IPS-18c (cell line): ENCODE data around the gene HORMAD2.

Experiments
- H3K4me3 ChIP-seq: 2 replicates; pipeline ENCODE4 v1.7.0; 2013; ENCODE audit warnings: low read depth, mild to moderate bottlenecking, low read length, moderate library complexity; ENCODE audit not compliant: insufficient read depth
- H3K9me3 ChIP-seq: one replicate; pipeline ENCODE4 v1.6.1; 2013; ENCODE audit warnings: mild to moderate bottlenecking, low read length, moderate library complexity; ENCODE audit not compliant: control insufficient read depth, insufficient read depth

The HORMAD2 gene, protein sequence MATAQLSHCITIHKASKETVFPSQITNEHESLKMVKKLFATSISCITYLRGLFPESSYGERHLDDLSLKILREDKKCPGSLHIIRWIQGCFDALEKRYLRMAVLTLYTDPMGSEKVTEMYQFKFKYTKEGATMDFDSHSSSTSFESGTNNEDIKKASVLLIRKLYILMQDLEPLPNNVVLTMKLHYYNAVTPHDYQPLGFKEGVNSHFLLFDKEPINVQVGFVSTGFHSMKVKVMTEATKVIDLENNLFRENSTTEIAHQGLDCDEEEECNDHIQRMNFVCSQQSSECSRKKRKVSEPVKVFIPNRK

DNA sequence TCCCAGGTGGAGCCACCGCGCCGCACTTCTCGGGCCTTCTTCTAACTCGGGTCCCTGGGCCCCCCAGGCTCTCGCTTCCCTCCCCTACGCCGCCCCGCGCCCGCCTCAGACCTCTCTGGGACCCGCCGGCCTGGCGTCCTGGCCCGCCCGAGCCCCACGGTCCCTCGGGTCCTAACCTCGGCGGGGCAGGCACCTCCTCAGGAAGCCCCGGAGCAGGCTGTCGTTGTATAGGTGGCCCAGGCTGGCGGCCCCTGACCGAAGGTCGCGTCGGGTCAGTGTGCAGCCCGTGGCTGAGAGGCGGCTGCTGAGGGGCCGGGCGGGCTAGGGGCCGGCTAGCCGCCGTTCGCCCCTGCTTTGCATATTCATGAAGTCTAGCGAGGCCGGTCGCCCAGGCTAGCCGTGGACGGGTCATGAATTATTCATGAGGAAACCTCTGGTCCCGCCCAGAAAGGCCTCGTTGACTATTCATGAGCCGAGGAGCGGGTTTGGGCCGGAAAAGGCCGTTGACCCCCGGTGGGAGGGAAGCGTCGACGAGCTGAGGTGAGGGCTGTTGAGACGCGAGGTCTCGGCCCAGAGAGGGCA is at the start of gene HORMAD2:
Gene HORMAD2, plus strand, starts transcription at position 513 of the 582 bp plus-strand sequence. CDS start 13,489 bp downstream, outside the sequence.
- peak within 1 kb of the TSS; percentile 53 for H3K4me3 ChIP-seq
- no peaks in the 10 kb centered on the region for H3K9me3 ChIP-seq

GRCh38 chr22:30031328-30031727 is 48.9 kb upstream of the HORMAD2 start:
- Histone ChIP-seq H3K4me3 (no peak overlapping the region), H3K9me3 (no peaks in the 10 kb centered on the region)

DNA sequence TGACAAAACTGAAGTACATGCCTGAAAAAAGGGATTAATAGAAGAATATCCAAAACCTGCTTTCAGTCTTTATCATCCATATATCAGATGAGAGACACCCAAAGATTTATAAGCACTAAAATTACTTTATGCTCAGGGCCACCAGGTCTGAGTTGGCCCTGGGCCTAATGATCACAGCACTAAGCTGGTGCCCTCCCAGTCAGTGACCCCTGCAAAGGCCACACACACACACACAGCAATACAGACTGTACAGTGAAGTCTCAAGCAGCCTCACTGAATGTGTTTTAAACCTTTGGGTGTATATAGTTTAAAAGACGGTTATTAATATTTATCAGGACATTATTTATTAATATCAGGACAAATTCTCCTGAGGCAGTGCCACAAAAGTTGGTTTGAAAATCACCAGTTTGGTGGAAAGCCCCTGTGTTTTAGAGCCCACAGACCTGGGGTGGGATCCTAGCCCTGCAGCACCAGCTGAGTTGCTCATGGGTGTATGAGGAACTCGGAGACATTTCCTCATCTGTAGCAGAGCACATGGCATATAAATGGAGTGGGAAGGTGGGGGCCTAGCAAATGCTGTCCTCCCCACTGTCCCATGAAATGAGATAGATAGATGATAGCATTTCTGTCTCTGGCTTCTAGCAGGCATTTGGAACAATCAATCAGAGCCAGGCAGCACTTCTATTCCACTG is 48.4 kb upstream of the HORMAD2 start:
- H3K9me3 ChIP-seq: no peaks in the 10 kb centered on the region
- no peak overlapping the region for H3K4me3 ChIP-seq

GRCh38 chr22:30033137-30033536 is 47.1 kb upstream of the HORMAD2 start:
- no peak overlapping the region for H3K4me3 ChIP-seq
- no peaks in the 10 kb centered on the region for H3K9me3 ChIP-seq

DNA sequence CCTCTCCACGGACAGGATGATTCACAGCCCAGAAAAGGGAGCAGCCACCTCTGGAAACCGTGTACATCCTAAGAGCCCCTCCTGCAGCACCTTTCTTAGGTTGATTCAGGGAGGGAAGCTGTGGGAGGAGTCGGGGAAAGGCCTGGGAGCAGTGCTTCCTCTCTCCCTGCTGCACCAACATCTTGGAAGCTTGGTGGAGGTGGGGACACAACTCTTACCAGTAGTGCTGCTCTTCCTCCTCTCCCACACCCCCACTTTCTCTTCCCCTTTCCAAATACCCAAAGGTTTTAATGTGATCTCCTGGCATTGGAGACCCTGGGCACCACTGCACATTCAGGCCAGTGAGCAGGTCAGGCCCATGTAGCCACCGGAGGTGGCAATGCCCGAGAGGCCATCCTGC is 46.4 kb upstream of the HORMAD2 start:
- H3K9me3 ChIP-seq: no peaks in the 10 kb centered on the region
- no peak overlapping the region for H3K4me3 ChIP-seq

GRCh38 chr22:30036656-30037055 is 43.6 kb upstream of the HORMAD2 start:
- H3K9me3 ChIP-seq: no peaks in the 10 kb centered on the region
- H3K4me3 ChIP-seq: no peak overlapping the region

DNA sequence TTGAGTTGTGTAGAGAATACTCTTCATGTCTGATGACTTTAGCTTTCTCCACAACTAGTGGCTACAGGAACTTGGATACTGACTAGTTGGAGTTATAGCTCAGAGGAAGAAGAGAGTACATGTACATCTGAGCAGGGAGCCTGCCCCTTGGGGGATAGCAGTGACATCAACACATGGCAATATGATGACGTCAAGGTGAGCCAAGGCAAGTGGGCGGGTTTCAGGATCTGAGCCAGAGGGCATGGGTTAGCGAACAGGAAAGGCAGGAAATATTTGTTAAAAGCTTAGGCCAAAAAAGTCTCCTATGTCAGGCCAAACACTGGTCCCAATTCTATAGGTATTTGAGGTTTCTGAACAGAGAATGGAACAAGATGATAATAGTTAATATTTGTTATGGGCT is 42.0 kb upstream of the HORMAD2 start:
- Histone ChIP-seq H3K4me3 (no peak overlapping the region), H3K9me3 (no peaks in the 10 kb centered on the region)

DNA sequence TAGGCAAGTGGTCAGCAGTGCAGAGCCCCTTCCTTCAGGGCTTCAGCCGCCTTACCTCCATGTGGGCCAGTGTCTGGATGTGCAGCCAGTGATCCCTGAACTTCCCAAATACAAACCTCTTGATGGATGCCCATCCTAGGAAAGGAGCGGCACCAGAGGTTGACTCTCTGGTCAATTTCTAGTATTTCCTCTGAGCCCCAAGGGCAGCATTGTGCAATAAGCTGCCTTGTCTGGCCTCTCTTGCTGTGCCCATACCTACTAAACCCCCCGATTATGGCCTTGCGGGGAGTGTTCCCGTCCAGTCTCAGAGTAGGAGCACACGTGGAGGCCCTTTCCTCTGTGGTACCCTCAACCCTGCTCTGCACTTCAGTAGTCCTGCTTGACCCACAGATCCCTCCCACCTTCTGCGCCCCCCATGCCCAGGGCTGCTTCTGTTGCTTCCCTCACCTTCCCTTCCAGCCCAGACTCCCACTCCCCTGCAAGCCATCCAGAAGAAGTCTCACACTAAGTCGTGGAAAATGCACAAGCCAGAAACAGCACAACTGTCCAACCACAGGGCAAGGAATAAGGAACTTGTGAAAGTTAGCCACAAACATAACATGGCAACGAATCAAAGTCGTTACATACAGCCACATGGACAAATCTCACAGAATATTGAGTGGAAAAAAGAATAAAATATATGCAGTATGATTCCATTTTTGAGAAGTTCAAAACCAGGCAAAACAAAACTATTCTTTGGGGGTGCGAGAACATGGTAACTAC is 39.6 kb upstream of the HORMAD2 start:
- no peak overlapping the region for H3K4me3 ChIP-seq
- H3K9me3 ChIP-seq: no peaks in the 10 kb centered on the region

DNA sequence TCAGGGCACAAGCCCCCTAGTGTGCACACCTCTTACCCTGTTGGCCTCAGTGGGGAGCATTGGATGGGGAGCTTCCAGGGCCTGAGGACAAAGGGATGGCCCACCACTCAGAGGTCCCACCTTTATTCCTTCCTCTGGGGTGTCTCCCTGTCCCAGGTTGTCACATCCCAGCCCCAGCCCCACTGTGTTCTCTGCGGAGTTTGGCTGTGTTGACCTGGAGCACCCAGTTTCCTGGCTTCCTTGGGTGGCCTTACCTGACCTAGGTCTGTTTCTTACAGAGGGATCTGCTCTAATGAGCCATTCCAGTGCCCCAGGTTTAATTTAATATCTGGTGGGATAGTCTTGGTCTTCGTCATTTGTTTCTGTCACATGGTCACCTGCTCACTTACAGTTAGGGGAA is 38.8 kb upstream of the HORMAD2 start:
- H3K4me3 ChIP-seq: no peak overlapping the region
- H3K9me3 ChIP-seq: no peaks in the 10 kb centered on the region

GRCh38 chr22:30041881-30042280 is 38.4 kb upstream of the HORMAD2 start:
- Histone ChIP-seq H3K9me3 (no peaks in the 10 kb centered on the region), H3K4me3 (no peak overlapping the region)

DNA sequence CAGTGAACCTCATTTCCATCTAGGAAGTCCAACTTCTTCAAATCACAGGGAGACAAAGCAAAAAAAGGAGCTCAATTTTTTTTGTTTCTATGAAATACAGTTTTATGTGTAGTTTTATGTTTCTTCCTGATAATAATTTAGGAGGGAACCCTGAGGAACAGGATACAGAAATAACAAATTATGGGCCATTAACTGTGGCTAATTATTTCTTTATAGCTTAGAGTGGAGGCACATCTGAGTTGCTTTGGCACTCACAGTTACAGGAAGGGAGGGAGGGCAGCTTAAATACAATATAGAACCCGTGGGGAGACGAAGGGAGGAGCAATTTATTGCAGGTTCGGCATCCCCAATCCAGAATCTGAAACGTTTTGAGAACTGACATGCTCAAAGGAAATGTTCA is 37.1 kb upstream of the HORMAD2 start:
- no peaks in the 10 kb centered on the region for H3K9me3 ChIP-seq
- no peak overlapping the region for H3K4me3 ChIP-seq

- H3K9me3 ChIP-seq: no peaks in the 10 kb centered on the region
- no peak overlapping the region for H3K4me3 ChIP-seq
Observed at GRCh38 chr22:30044369-30044768, 35.9 kb upstream of the HORMAD2 start.

GRCh38 chr22:30044881-30045493 is 35.3 kb upstream of the HORMAD2 start:
- no peak overlapping the region for H3K4me3 ChIP-seq
- H3K9me3 ChIP-seq: no peaks in the 10 kb centered on the region

- H3K9me3 ChIP-seq: no peaks in the 10 kb centered on the region
- H3K4me3 ChIP-seq: no peak overlapping the region
Observed at GRCh38 chr22:30045494-30045887, 34.8 kb upstream of the HORMAD2 start.

GRCh38 chr22:30045901-30046715 is 34.2 kb upstream of the HORMAD2 start:
- no peak overlapping the region for H3K4me3 ChIP-seq
- no peaks in the 10 kb centered on the region for H3K9me3 ChIP-seq

DNA sequence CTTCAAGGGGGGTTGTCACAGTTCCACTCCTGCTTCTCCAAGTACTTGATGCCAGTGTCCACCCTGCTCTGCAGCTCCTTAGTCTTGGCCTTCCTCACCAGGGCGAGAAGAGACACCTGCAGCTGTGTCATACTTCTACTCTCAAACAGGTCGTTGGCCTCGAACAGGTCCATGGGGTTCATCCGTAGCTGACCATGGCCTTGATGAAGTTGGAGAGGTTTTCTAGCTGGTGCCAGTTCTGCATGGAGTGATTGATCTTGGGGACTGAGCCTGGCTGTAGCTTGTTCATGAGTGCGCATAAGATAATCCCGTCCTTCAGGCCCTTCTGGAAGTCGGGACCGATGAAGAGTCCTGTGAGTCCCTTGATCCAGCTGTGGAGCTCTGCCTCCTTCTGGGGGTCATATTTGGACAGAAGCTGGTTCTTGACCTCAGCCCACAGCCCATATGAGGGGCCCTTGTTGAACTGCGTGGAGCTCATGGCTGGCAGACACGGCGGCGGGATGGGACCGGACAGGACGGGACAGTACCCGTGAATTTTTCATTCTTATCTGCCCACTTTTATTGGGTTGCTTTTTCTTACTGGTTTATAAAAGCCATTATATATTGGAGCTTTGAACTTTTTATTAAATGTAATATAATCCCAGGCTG is 33.4 kb upstream of the HORMAD2 start:
- Histone ChIP-seq H3K4me3 (no peak overlapping the region), H3K9me3 (no peaks in the 10 kb centered on the region)
